OCI-M2 (cell line): Measurements from ENCODE around the gene ALDH1A2.
"Not testable (repeated sequence)": the region's sequence is repeated elsewhere in the genome, so short reads cannot be mapped to it uniquely, and the experiment has no call there.

Experiments used
- DNase-seq: peaks from one replicate; lab custom pipeline; 2025; ENCODE audit not compliant: unreplicated experiment; lab: John Stamatoyannopoulos, UW

Gene ALDH1A2

GRCh38 chr15:58069008-58069407 lies 3.5 kb upstream of the ALDH1A2 start:
- no peak for DNase-seq

- peak; percentile 5 for DNase-seq
These were observed 744 bp upstream of the ALDH1A2 start for GRCh38 chr15:58066042-58066867.

GRCh38 chr15:58064980-58065444 lies 499 bp downstream of the ALDH1A2 start:
- no peak for DNase-seq

- no peak for DNase-seq
These were observed 1.2 kb downstream of the ALDH1A2 start for GRCh38 chr15:58064082-58064979.

GRCh38 chr15:58063614-58064013 lies 1.9 kb downstream of the ALDH1A2 start:
- DNase-seq = no peak

- no peak for DNase-seq
These were observed 2.5 kb downstream of the ALDH1A2 start for GRCh38 chr15:58062983-58063382.

- no peak for DNase-seq
These were observed 3.3 kb downstream of the ALDH1A2 start for GRCh38 chr15:58062175-58062574.

- DNase-seq = no peak
These were observed 4.9 kb downstream of the ALDH1A2 start for GRCh38 chr15:58060575-58060974.

GRCh38 chr15:58058729-58059128 lies 6.8 kb downstream of the ALDH1A2 start:
- DNase-seq = no peak

GRCh38 chr15:58058073-58058472 lies 7.4 kb downstream of the ALDH1A2 start:
- no peak for DNase-seq

- no peak for DNase-seq
These were observed 8.0 kb downstream of the ALDH1A2 start for GRCh38 chr15:58057559-58057958.

- DNase-seq = no peak
These were observed 9.5 kb downstream of the ALDH1A2 start for GRCh38 chr15:58056015-58056414.

- DNase-seq = no peak
These were observed 12.0 kb downstream of the ALDH1A2 start for GRCh38 chr15:58053315-58054153.

- DNase-seq = no peak
These were observed 13.2 kb downstream of the ALDH1A2 start for GRCh38 chr15:58052334-58052733.

- no peak for DNase-seq
These were observed 15.8 kb downstream of the ALDH1A2 start for GRCh38 chr15:58049520-58050227.

- no peak for DNase-seq
These were observed 17.2 kb downstream of the ALDH1A2 start for GRCh38 chr15:58048261-58048660.

GRCh38 chr15:58047149-58047548 lies 18.4 kb downstream of the ALDH1A2 start:
- no peak for DNase-seq

- DNase-seq = no peak
These were observed 19.0 kb downstream of the ALDH1A2 start for GRCh38 chr15:58046467-58046866.

GRCh38 chr15:58045376-58045775 lies 20.1 kb downstream of the ALDH1A2 start:
- DNase-seq = not testable (repeated sequence)

- no peak for DNase-seq
These were observed 21.0 kb downstream of the ALDH1A2 start for GRCh38 chr15:58044551-58044950.
